Lower leg skin (tissue), 4 donors: ENCODE measurements around the gene MYL6B. TPM values are rescaled to one million over a fixed set of nuclear protein-coding genes. Genes with fewer than 3 reads are reported as not detected.

Experiments used
- DNase-seq, 2 donors: peaks; one replicate each; pipeline ENCODE4 v3.0.0-alpha.2; 2019; ENCODE audit warnings: low spot score in 2 of 2
- H3K4me3 ChIP-seq: fragments of 200-600 bp; sonication (generic); 2 replicates; pipeline ENCODE4 v1.5.1; 2017; ENCODE audit warnings: mild to moderate bottlenecking, low read depth; ENCODE audit not compliant: poor library complexity, severe bottlenecking
- CTCF ChIP-seq, 3 donors: fragments of 450-650 bp; IDR thresholded peaks; one replicate each; pipeline ENCODE4 v1.5.1; 2016; ENCODE audit warnings: antibody characterized with exemption in 3 of 3, mild to moderate bottlenecking in 3 of 3, moderate library complexity in 2 of 3
- POLR2A ChIP-seq, 2 donors: fragments of 450-650 bp; IDR thresholded peaks; one replicate each; pipeline ENCODE4 v1.6.1; 2016 to 2017; ENCODE audit warnings: antibody characterized with exemption in 2 of 2, mild to moderate bottlenecking in 1 of 2, moderate library complexity in 1 of 2
- WGBS, 2 donors: methylation state at CpG; one replicate each; pipeline ENCODE4 v1.1.5; 2018; 5-methylcytosine and 5-hydroxymethylcytosine counted together
- intact Hi-C: fragments of 100-400 bp; cut with DNase I; formaldehyde crosslinking; loops from one replicate; pipeline ENCODE4 v1.15.0; 2023; ENCODE audit warnings: low total_unique reads
- total RNA-seq, 4 donors: library from RNA; depleted of rRNA; stranded (reverse); fragments of >200 nt; gene quantifications; one replicate each; pipeline ENCODE4 v1.1.0, GENCODE V29; 2016

MYL6B gene
- total RNA-seq, 4 donors from 2014 or later = 9.0 to 40.1 (median 22.5) TPM

- WGBS, 2 donors = 1% methylated on average over 15 to 16 of the region's 17 CpGs
- no peak for TF ChIP-seq POLR2A (IDR thresholded peaks at IDR 0.05)
- no peak for TF ChIP-seq CTCF (IDR thresholded peaks at IDR 0.05)
- intact Hi-C loops = loop anchor here (5.0 kb wide), 1 partner anchor 61 kb away; the partner anchor contains the start of gene ESYT1
- peak overlapping the region; percentile 85 for H3K4me3 ChIP-seq
- DNase-seq = no peak
These were observed 36.4 kb downstream of the MYL6B start for GRCh38 chr12:56188778-56189098.

- DNase-seq = peak; percentile 85 to 97
- peak in 1 of 3 donors; percentile 57 for TF ChIP-seq CTCF (IDR thresholded peaks at IDR 0.05)
- TF ChIP-seq POLR2A (IDR thresholded peaks at IDR 0.05) = no peak
- WGBS, 2 donors = 0 to 1% methylated on average over 38 to 52 of the region's 93 CpGs
- intact Hi-C loops = loop anchor here (5.0 kb wide), 1 partner anchor 62 kb away; the partner anchor contains the start of gene ESYT1
- peak within 1 kb of the TSS; percentile 85 for H3K4me3 ChIP-seq
These were observed 36.9 kb downstream of the MYL6B start, which contains the start of gene SMARCC2 for GRCh38 chr12:56189099-56189917. SMARCC2 (minus strand) TSS chr12:56189483; CDS start chr12:56189461, 22 bp downstream.

GRCh38 chr12:56189918-56190694 lies 37.7 kb downstream of the MYL6B start:
- peak overlapping the region; percentile 85 for H3K4me3 ChIP-seq
- DNase-seq = peak; percentile 81 to 96
- WGBS, 2 donors = 1% methylated on average over 41 to 42 of the region's 42 CpGs
- intact Hi-C loops = loop anchor here (5.0 kb wide), 2 partner anchors 63 to 277 kb away; partner anchors contain the start of genes ESYT1 and SPRYD4
- no peak for TF ChIP-seq POLR2A (IDR thresholded peaks at IDR 0.05)
- TF ChIP-seq CTCF (IDR thresholded peaks at IDR 0.05) = no peak

GRCh38 chr12:56190695-56191155 lies 38.3 kb downstream of the MYL6B start:
- no peak for DNase-seq
- intact Hi-C loops = loop anchor here (5.0 kb wide), 1 partner anchor 277 kb away; the partner anchor contains the start of gene SPRYD4
- peak overlapping the region; percentile 85 for H3K4me3 ChIP-seq
- 24 to 28% methylated on average over 9 of the region's 9 CpGs for WGBS, 2 donors
- TF ChIP-seq CTCF (IDR thresholded peaks at IDR 0.05) = no peak
- no peak for TF ChIP-seq POLR2A (IDR thresholded peaks at IDR 0.05)

- intact Hi-C loops = loop anchor here (5.0 kb wide), 1 partner anchor 275 kb away; the partner anchor contains the start of gene SPRYD4
- TF ChIP-seq CTCF (IDR thresholded peaks at IDR 0.05) (no peak), POLR2A (IDR thresholded peaks at IDR 0.05) (no peak)
- DNase-seq = no peak
- no peak overlapping the region for H3K4me3 ChIP-seq
These were observed 40.2 kb downstream of the MYL6B start for GRCh38 chr12:56192582-56192981.
